Kidney (tissue), 14 donors: ENCODE measurements around the gene ZDHHC11. TPM values are rescaled to one million over a fixed set of nuclear protein-coding genes. Genes with fewer than 3 reads are reported as not detected.
"Not testable (repeated sequence)": the region's sequence is repeated elsewhere in the genome, so short reads cannot be mapped to it uniquely, and the experiment has no call there.

Source experiments
- DNase-seq, 5 donors: peaks; one replicate each; pipeline ENCODE4 v3.0.0-alpha.2; 2013 to 2020
- FAIRE-seq: peaks from 2 replicates; lab custom pipeline; 2012; peaks lifted over from hg19 to GRCh38; lab: Jason Lieb, UNC
- H3K27ac ChIP-seq, 2 donors: one replicate each; pipeline ENCODE4 v1.7.0; 2013; ENCODE audit warnings: low read depth in 2 of 2, low read length in 2 of 2, inconsistent platforms in 1 of 2
- H3K27me3 ChIP-seq: one replicate; pipeline ENCODE4 v1.7.1; 2013; ENCODE audit warnings: low read length, inconsistent platforms; ENCODE audit not compliant: control insufficient read depth, insufficient read depth
- H3K36me3 ChIP-seq, 3 donors: one replicate each; pipeline versions ENCODE4 v1.7.0 to v1.7.1; 2013; ENCODE audit warnings: low read length in 3 of 3, control low read depth in 1 of 3, inconsistent platforms in 1 of 3; ENCODE audit not compliant: insufficient read depth in 3 of 3, control insufficient read depth in 2 of 3
- H3K4me1 ChIP-seq, 3 donors: one replicate each; pipeline versions ENCODE4 v1.7.0 to v1.7.1; 2013; ENCODE audit warnings: low read length in 3 of 3, inconsistent platforms in 1 of 3, low read depth in 1 of 3; ENCODE audit not compliant: control insufficient read depth in 2 of 3, insufficient read depth in 2 of 3
- H3K4me3 ChIP-seq, 3 donors: one replicate each; pipeline versions ENCODE4 v1.7.0 to v1.8.1; 2013; ENCODE audit warnings: low read length in 3 of 3, control low read depth in 1 of 3, inconsistent platforms in 1 of 3
- H3K9ac ChIP-seq, 3 donors: one replicate each; pipeline versions ENCODE4 v1.7.0 to v1.7.1; 2013; ENCODE audit warnings: low read length in 3 of 3, control low read depth in 1 of 3, inconsistent platforms in 1 of 3
- H3K9me3 ChIP-seq, 3 donors: one replicate each; pipeline versions ENCODE4 v1.7.0 to v1.7.1; 2013; ENCODE audit warnings: low read length in 3 of 3, control low read depth in 1 of 3, inconsistent platforms in 1 of 3; ENCODE audit not compliant: control insufficient read depth in 2 of 3, insufficient read depth in 1 of 3
- intact Hi-C: fragments of 100-400 bp; cut with DNase I; formaldehyde crosslinking; loops from one replicate; pipeline ENCODE4 v1.11.1; 2022
- polyA plus RNA-seq: library from polyadenylated mRNA; stranded (reverse); fragments of 350-450 nt; fragmentation: Illumina TruSeq; extraction: RNeasy Lipid Tissue Mini Kit (QIAGEN cat#74804); gene quantifications from one replicate; pipeline ENCODE4 v1.2.3, GENCODE V29; 2014; ENCODE audit warnings: low read depth, low replicate concordance; ENCODE audit not compliant: insufficient read depth
- total RNA-seq: library from RNA; stranded (reverse); fragmentation: NEBNext Ultra II Directional; extraction: Animal tissue kit (Norgen Biotek cat#: 25700); gene quantifications from one replicate; pipeline ENCODE4 v1.2.1, GENCODE V29; 2021
- TF ChIP-seq, protein P1 (sequence below): IDR thresholded peaks from 3 replicates; pipeline ENCODE4 v1.5.1; 2012; ENCODE audit warnings: mild to moderate bottlenecking, moderate library complexity, borderline replicate concordance; ENCODE audit not compliant: insufficient read depth; ENCODE audit errors: extremely low read depth
- donor health status: control.
- donor health status: control.
- donor health status: control.
- donor health status: control.
- donor health status: control.
- donor health status: DM: yes; HTN: yes; CAD: no.
- donor health status: Normal renal cell carcinoma (clear cell type).

The ZDHHC11 gene
- total and polyA plus RNA-seq, 2 donors from 2014 or later = 1.6 to 10.1 TPM

DNA sequence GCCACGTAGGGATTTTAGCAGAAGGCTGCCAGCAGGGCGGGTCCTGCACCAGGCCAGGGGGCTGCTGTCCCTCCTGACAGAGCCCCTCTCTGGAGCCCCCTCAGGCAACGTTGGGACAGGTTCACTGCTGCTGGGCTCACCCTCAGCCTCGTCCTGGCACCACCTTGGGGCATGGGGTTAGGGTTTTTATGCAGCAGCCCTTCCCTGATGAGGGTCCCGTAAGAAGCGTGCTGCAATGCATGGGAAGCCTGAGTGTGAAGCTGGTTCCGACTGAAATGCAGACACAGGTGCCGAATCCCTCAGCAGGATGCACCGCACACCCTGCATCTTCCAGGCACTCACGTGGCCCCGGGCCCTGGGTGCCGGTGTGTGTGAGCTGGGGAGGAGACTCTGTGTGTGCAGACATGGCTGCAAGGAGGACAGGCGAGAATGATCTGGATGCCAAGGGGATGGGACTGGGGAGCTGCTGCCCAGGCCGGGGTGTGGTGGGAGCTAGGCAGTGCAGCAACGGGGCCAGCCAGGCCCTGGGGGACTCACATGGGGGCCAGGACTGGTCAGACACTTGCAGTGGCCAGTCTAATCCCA is 93.3 kb downstream of the ZDHHC11 start:
- peaks cover 2% of the 10 kb centered on the region for H3K27me3 ChIP-seq
- intact Hi-C loops = no loop called here
- H3K4me1 ChIP-seq = peaks cover 0 to 13% (median 8%) of the 10 kb centered on the region in 3 donors
- FAIRE-seq (no peak), DNase-seq (peak in 1 of 5 donors; percentile 83)
- no peaks in the 10 kb centered on the region for H3K9me3 ChIP-seq
- TF ChIP-seq, protein P1, sequence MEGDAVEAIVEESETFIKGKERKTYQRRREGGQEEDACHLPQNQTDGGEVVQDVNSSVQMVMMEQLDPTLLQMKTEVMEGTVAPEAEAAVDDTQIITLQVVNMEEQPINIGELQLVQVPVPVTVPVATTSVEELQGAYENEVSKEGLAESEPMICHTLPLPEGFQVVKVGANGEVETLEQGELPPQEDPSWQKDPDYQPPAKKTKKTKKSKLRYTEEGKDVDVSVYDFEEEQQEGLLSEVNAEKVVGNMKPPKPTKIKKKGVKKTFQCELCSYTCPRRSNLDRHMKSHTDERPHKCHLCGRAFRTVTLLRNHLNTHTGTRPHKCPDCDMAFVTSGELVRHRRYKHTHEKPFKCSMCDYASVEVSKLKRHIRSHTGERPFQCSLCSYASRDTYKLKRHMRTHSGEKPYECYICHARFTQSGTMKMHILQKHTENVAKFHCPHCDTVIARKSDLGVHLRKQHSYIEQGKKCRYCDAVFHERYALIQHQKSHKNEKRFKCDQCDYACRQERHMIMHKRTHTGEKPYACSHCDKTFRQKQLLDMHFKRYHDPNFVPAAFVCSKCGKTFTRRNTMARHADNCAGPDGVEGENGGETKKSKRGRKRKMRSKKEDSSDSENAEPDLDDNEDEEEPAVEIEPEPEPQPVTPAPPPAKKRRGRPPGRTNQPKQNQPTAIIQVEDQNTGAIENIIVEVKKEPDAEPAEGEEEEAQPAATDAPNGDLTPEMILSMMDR = no peak
- H3K9ac ChIP-seq = no peak overlapping the region
- H3K27ac ChIP-seq = no peak overlapping the region
- no peaks in the 10 kb centered on the region for H3K36me3 ChIP-seq
- no peak overlapping the region for H3K4me3 ChIP-seq

DNA sequence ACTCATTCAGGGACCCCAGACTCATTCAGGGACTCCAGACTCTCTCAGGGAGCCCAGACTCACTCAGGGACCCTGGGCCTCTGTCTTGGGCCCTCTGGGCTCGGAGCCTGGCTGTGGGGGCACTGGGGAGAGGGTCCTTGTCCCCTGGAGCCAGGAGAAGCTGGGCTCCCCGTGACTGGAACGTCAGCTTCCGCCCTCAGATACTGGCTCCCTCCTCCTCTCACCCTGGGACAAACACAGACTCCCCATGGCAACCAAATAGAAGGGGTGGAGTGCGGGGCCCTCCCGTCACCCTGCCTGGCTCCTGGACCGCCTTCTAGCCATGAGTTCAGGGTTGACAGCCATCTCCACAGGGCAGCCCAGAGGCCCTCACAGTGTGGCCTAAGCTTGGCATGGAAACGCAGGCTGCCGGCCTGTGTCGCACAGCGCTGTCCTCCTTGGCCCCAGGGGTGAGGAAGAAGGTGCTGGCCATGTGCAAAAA is 93.9 kb downstream of the ZDHHC11 start:
- H3K36me3 ChIP-seq = no peaks in the 10 kb centered on the region
- H3K4me1 ChIP-seq = peaks cover 0 to 13% (median 8%) of the 10 kb centered on the region in 3 donors
- DNase-seq (peak in 4 of 5 donors; percentile 66 to 87 (median 73)), FAIRE-seq (no peak)
- intact Hi-C loops = no loop called here
- TF ChIP-seq, protein P1 = no peak
- no peaks in the 10 kb centered on the region for H3K9me3 ChIP-seq
- H3K27ac ChIP-seq = no peak overlapping the region
- H3K27me3 ChIP-seq = peaks cover 2% of the 10 kb centered on the region
- H3K4me3 ChIP-seq = no peak overlapping the region
- H3K9ac ChIP-seq = no peak overlapping the region

DNA sequence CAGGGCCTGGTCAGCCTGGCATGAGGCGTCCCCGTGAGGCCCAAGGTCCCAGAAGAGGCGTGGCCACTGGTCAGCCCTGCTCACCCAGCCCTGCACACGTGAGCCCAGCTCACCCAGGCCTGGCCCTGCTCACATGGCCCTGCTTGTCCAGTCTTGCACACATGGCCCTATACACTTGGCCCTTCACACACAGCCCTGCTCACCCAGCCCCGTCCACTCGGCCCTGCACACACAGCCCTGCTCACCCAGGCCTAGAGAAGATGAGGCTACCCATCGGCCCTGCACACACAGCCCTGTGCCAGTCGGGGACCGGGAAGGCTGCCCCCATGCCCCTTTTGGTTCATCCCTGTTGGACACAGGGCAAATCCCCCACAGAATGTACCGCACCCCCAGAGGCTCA is 94.6 kb downstream of the ZDHHC11 start:
- Histone ChIP-seq H3K9me3 (no peaks in the 10 kb centered on the region), H3K36me3 (no peaks in the 10 kb centered on the region), H3K4me3 (no peak overlapping the region), H3K4me1 (peaks cover 0 to 13% (median 8%) of the 10 kb centered on the region in 3 donors), H3K27ac (no peak overlapping the region), H3K9ac (no peak overlapping the region), H3K27me3 (peaks cover 2% of the 10 kb centered on the region)
- FAIRE-seq = no peak
- peak in 2 of 5 donors; percentile 12 to 82 for DNase-seq
- intact Hi-C loops = no loop called here
- TF ChIP-seq, protein P1 = no peak

DNA sequence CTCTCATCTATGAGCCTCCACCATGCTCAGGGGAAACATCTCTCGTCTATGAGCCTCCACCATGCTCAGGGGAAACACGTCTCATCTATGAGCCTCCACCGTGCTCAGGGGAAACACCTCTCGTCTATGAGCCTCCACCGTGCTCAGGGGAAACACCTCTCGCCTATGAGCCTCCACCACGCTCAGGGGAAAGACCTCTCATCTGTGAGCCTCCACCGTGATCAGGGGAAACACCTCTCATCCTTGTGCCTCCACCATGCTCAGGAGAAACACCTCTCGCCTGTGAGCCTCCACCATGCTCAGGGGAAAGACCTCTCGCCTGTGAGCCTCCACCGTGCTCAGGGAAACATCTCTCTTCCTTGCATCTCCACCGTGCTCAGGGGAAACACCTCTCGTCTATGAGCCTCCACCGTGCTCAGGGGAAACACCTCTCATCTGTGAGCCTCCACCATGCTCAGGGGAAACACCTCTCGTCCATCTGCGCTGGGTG is 96.6 kb downstream of the ZDHHC11 start:
- H3K9ac ChIP-seq, H3K27me3 ChIP-seq, H3K9me3 ChIP-seq, intact Hi-C loops, H3K27ac ChIP-seq, H3K36me3 ChIP-seq, H3K4me3 ChIP-seq, FAIRE-seq: not testable (repeated sequence)
- peaks cover 0 to 13% (median 6%) of the 10 kb centered on the region in 3 donors for H3K4me1 ChIP-seq
- DNase-seq = peak in 1 of 5 donors; percentile 43

DNA sequence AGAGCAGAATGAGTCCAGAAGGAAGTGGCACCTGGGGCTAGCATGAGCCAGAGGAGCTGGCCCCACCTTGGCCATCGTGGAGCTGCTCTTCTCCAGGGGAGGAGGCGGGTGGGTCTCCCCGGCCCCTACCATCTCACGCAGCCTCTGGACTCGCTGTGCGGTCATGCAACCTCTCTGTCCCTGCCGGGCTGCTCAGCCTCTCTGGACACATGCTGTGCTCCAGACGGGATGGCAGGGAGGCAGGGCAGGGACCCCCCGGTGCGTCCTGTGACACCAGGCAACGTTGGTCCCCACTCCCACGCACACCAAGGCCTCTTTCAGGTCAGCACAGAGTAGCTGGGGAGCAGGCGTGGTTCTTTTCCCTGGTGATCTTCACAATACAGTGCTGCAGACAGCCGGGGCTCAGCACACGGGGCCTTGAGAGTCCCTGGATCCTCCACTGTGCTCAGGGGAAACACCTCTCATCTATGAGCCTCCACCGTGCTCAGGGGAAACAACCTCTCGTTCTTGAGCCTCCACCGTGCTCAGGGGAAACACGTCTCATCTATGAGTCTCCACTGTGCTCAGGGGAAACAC is 97.1 kb downstream of the ZDHHC11 start:
- FAIRE-seq, intact Hi-C loops: not testable (repeated sequence)

More for the DNA sequence above, 97.1 kb downstream of the ZDHHC11 start:
- H3K9me3 ChIP-seq, H3K4me3 ChIP-seq, H3K36me3 ChIP-seq, H3K9ac ChIP-seq, H3K27ac ChIP-seq, H3K27me3 ChIP-seq: not testable (repeated sequence)
- peak in 1 of 5 donors; percentile 69 for DNase-seq
- H3K4me1 ChIP-seq = peaks cover 0 to 12% (median under 1%) of the 10 kb centered on the region in 3 donors
